K562 (cell line): Measurements from ENCODE around the gene GPR12. TPM values are rescaled to one million over a fixed set of nuclear protein-coding genes. Genes with fewer than 3 reads are reported as not detected.

ENCODE experiments used
- ATAC-seq: fragments of 200-7000 bp; cut with Tn5 transposase; 3 replicates; pipeline ENCODE4 v1.9.1; 2020; ENCODE audit warnings: moderate library complexity
- BruUV-seq: library from RNA; stranded (reverse); fragments of 400-500 nt; replicated peaks from 2 replicates; lab custom pipeline; 2021; lab: Mats Ljungman, UMichigan
- CTCF ChIA-PET: fragments of 300-600 bp; formaldehyde crosslinking; extraction: SDS; loops from one replicate; lab custom pipeline; 2021; ENCODE audit warnings: low intra/inter-chr PET ratio; lab: Yijun Ruan, JAX
- POLR2A ChIA-PET: fragments of 300-600, 350-650 bp; sonication (Branson Sonifier 250); formaldehyde crosslinking; extraction: SDS; loops from one replicate; lab custom pipeline; 2021; ENCODE audit warnings: antibody characterized with exemption, inconsistent platforms; lab: Yijun Ruan, JAX
- DNase-seq, 4 experiments: peaks; one replicate each; pipeline versions ENCODE4 v3.0.0 to v3.0.0-alpha.2; 2011 to 2018; ENCODE audit warnings: low spot score in 3 of 4, mixed read lengths in 3 of 4; ENCODE audit errors: extremely low read depth in 1 of 4
- FAIRE-seq: peaks from 2 replicates; lab custom pipeline; 2011; peaks lifted over from hg19 to GRCh38; lab: Jason Lieb, UNC
- H2AFZ ChIP-seq: 2 replicates; pipeline ENCODE4 v1.6.0; 2011; ENCODE audit warnings: low read depth, low read length, control low read depth, inconsistent platforms
- H3K27ac ChIP-seq: fragments of 200-600 bp; 3 replicates; pipeline ENCODE4 v1.8.0; 2011; ENCODE audit warnings: low read depth, mild to moderate bottlenecking, control low read depth, inconsistent platforms, low read length, moderate library complexity, mixed read lengths; ENCODE audit errors: extremely low read depth
- H3K27me3 ChIP-seq, 2 experiments: fragments of 300-600 bp in 1 of 2; 2 replicates in 1 of 2; 3 replicates in 1 of 2; pipeline versions ENCODE4 v1.6.0 to v1.8.0; 2011; ENCODE audit warnings: inconsistent platforms in 2 of 2, low read length in 2 of 2, mild to moderate bottlenecking in 1 of 2, mixed read lengths in 1 of 2, moderate library complexity in 1 of 2; ENCODE audit not compliant: control insufficient read depth in 2 of 2, insufficient read depth in 2 of 2
- H3K36me3 ChIP-seq: fragments of 300-600 bp; 3 replicates; pipeline ENCODE4 v1.8.0; 2011; ENCODE audit warnings: mild to moderate bottlenecking, low read length, inconsistent platforms; ENCODE audit not compliant: control insufficient read depth, insufficient read depth
- H3K4me1 ChIP-seq, 2 experiments: fragments of 200-600 bp in 1 of 2; replicated peaks in 1 of 2; 2 replicates in 1 of 2; 3 replicates in 1 of 2; pipeline versions ENCODE4 v1.5.1 to v1.8.0; 2011; ENCODE audit warnings: inconsistent platforms in 2 of 2, low read length in 2 of 2, mild to moderate bottlenecking in 1 of 2, mixed read lengths in 1 of 2, moderate library complexity in 1 of 2; ENCODE audit not compliant: control insufficient read depth in 2 of 2, insufficient read depth in 2 of 2
- H3K4me2 ChIP-seq: 2 replicates; pipeline ENCODE4 v1.6.1; 2011; ENCODE audit warnings: low read length, control low read depth, inconsistent platforms, mixed read lengths; ENCODE audit not compliant: insufficient read depth
- H3K4me3 ChIP-seq: fragments of 200-600 bp; sonication (generic), shearing (Covaris generic); 2 replicates; pipeline ENCODE4 v1.5.1; 2016; ENCODE audit warnings: control low read depth, inconsistent platforms
- H3K79me2 ChIP-seq: fragments of 200-600 bp; 3 replicates; pipeline ENCODE4 v1.8.0; 2011; ENCODE audit warnings: low read length, inconsistent platforms; ENCODE audit not compliant: control insufficient read depth, insufficient read depth
- H3K9ac ChIP-seq, 2 experiments: 2 replicates each; pipeline versions ENCODE4 v1.6.0 to v1.6.1; 2011; ENCODE audit warnings: low read depth in 2 of 2, low read length in 2 of 2, control low read depth in 1 of 2, inconsistent platforms in 1 of 2, mild to moderate bottlenecking in 1 of 2, mixed read lengths in 1 of 2; ENCODE audit not compliant: insufficient read depth in 1 of 2
- H3K9me1 ChIP-seq: one replicate; pipeline ENCODE4 v1.6.0; 2011; ENCODE audit warnings: inconsistent platforms, mild to moderate bottlenecking, low read length, moderate library complexity; ENCODE audit not compliant: control insufficient read depth, insufficient read depth
- H3K9me3 ChIP-seq: replicated peaks from 2 replicates; pipeline ENCODE4 v1.5.1; 2011; ENCODE audit warnings: low read depth, low read length, inconsistent platforms; ENCODE audit not compliant: control insufficient read depth, insufficient read depth
- H4K20me1 ChIP-seq: replicated peaks from 2 replicates; pipeline ENCODE4 v1.6.1; 2011; ENCODE audit warnings: low read length, inconsistent platforms, mixed read lengths; ENCODE audit not compliant: control insufficient read depth, insufficient read depth
- CEBPZ ChIP-seq: fragments of 150-350 bp; IDR thresholded peaks from 2 replicates; pipeline ENCODE4 v1.6.1; 2014; ENCODE audit warnings: low read depth, mild to moderate bottlenecking, low read length, borderline replicate concordance
- E4F1 ChIP-seq: fragments of 250-450 bp; sonication (Bioruptor Pico); IDR thresholded peaks from 2 replicates; pipeline ENCODE4 v1.5.0; 2021; ENCODE audit warnings: mild to moderate bottlenecking, borderline replicate concordance
- ERF ChIP-seq: fragments of 450-650 bp; formaldehyde crosslinking; IDR thresholded peaks from 2 replicates; pipeline ENCODE4 v1.4.0; 2020; ENCODE audit warnings: mild to moderate bottlenecking, mixed read lengths
- GABPB1 ChIP-seq: sonication (generic); formaldehyde crosslinking; IDR thresholded peaks from 2 replicates; pipeline ENCODE4 v1.8.0; 2022; ENCODE audit warnings: mild to moderate bottlenecking, missing genetic modification reagents
- HCFC1 ChIP-seq: IDR thresholded peaks from 2 replicates; pipeline ENCODE4 v1.6.1; 2012; ENCODE audit warnings: low read depth, low read length, improper control_type of control experiment
- HMBOX1 ChIP-seq: sonication (generic); IDR thresholded peaks from 2 replicates; pipeline ENCODE4 v1.6.1; 2016
- LCOR ChIP-seq: sonication (generic); formaldehyde crosslinking; IDR thresholded peaks from 2 replicates; pipeline ENCODE4 v1.8.0; 2022; ENCODE audit warnings: mild to moderate bottlenecking, missing genetic modification reagents
- NELFE ChIP-seq: IDR thresholded peaks from 2 replicates; pipeline ENCODE4 v1.6.1; 2011; ENCODE audit warnings: mild to moderate bottlenecking; ENCODE audit not compliant: insufficient read depth, insufficient read length
- PHF20 ChIP-seq: fragments of 450-650 bp; IDR thresholded peaks from 2 replicates; pipeline ENCODE4 v1.6.1; 2018; ENCODE audit not compliant: partially characterized antibody
- POU5F1 ChIP-seq: fragments of 150-350 bp; IDR thresholded peaks from 2 replicates; pipeline ENCODE4 v1.6.1; 2014; ENCODE audit warnings: borderline replicate concordance, low read length, low read depth, mild to moderate bottlenecking; ENCODE audit not compliant: partially characterized antibody
- WGBS: fragments of 100-300 bp; shearing (Covaris generic); methylation state at CpG from one replicate; pipeline ENCODE4 v1.1.6; 2016; ENCODE audit warnings: low coverage, mixed read lengths; ENCODE audit not compliant: insufficient coverage; ENCODE audit errors: missing lambda C conversion rate; 5-methylcytosine and 5-hydroxymethylcytosine counted together
- in situ Hi-C: fragments of 300-500 bp; cut with MboI; formaldehyde crosslinking; loops from 4 replicates; pipeline ENCODE4 v1.15.0; 2018; ENCODE audit warnings: inconsistent platforms, mixed read lengths
- intact Hi-C: fragments of 100-400 bp; cut with micrococcal nuclease; formaldehyde crosslinking; loops from 2 replicates; pipeline ENCODE4 v1.14.2; 2022
- polyA plus RNA-seq, 8 experiments: library from polyadenylated mRNA; depleted of rRNA in 4 of 8; stranded (reverse) in 5 of 8; unstranded in 3 of 8; fragments of >200 nt; fragmentation: Nextera tagmentation in 2 of 8; fragmentation: Illumina TruSeq in 1 of 8; extraction: Ambion mirVana in 2 of 8; extraction: Trizol in 1 of 8; gene quantifications; 2 replicates each; pipeline versions ENCODE4 v1.2.1 to v1.2.3, GENCODE V29; 2011 to 2014; ENCODE audit warnings: inconsistent platforms in 1 of 8, missing spikeins in 1 of 8
- total RNA-seq, 7 experiments: library from RNA; depleted of rRNA in 6 of 7; stranded (reverse); fragments of >200 nt in 6 of 7; fragmentation: Illumina TruSeq in 2 of 7; extraction: Trizol in 2 of 7; gene quantifications; 2 replicates each; pipeline versions ENCODE4 v1.2.1 to v1.2.3, GENCODE V29; 2011 to 2021; ENCODE audit warnings: low replicate concordance in 1 of 7

The GPR12 gene
- total and polyA plus RNA-seq, 9 of the 15 experiments (the other 6 are each of a cell fraction or from before 2014, with no cell fraction given), result not detected

- Histone ChIP-seq H3K27ac (no peak overlapping the region), H3K36me3 (no peaks in the 10 kb centered on the region), H3K4me1 (no peaks in the 10 kb centered on the region; a peak in 1 of 5 replicates), H3K9ac (no peak overlapping the region), H3K4me3 (no peak overlapping the region), H3K4me2 (no peak overlapping the region), H3K9me1 (no peaks in the 10 kb centered on the region), H3K9me3 (no peaks in the 10 kb centered on the region), H2AFZ (no peak overlapping the region), H3K79me2 (no peaks in the 10 kb centered on the region), H4K20me1 (no peaks in the 10 kb centered on the region), H3K27me3 (peaks cover 2 to 22% of the 10 kb centered on the region in 2 experiments; a peak in 4 of 5 replicates)
- 2% methylated on average over 19 of the region's 27 CpGs for WGBS
- ChIA-PET POLR2A (interaction anchor here (0.6 kb wide), 1 partner anchor 400 kb away, joined by 3 read pairs; no protein-coding TSS in a partner anchor), CTCF (no interaction called here)
- intact Hi-C loops, result no loop called here
- ATAC-seq (no peak), DNase-seq (no peak), FAIRE-seq (no peak)
- no TSS peak for BruUV-seq
- in situ Hi-C loops, result no loop called here
- TF ChIP-seq PHF20 (no peak), ERF (CRISPR knock-in tag) (no peak), HCFC1 (no peak), NELFE (no peak), LCOR (no peak), POU5F1 (no peak), CEBPZ (no peak), E4F1 (CRISPR knock-in tag) (no peak), HMBOX1 (no peak), GABPB1 (CRISPR knock-in tag) (no peak)
These were observed 1.2 kb downstream of the GPR12 start for GRCh38 chr13:26759249-26759906.
